GM12878 (cell line): ENCODE measurements around the gene RAE1.

Experiments
- ZNF207 ChIP-seq: fragments of 450-650 bp; IDR thresholded peaks from 2 replicates; pipeline ENCODE4 v1.6.1; 2014; ENCODE audit warnings: antibody characterized with exemption, mild to moderate bottlenecking, borderline replicate concordance
- ZNF622 ChIP-seq: fragments of 450-650 bp; IDR thresholded peaks from 2 replicates; pipeline ENCODE4 v1.6.1; 2017; ENCODE audit warnings: mild to moderate bottlenecking, inconsistent platforms
- TF ChIP-seq, protein P1 (sequence below), 3 experiments: IDR thresholded peaks in 2 of 3; conservative IDR thresholded peaks in 1 of 3; 2 replicates each; pipeline ENCODE4 v1.5.1; 2011; ENCODE audit warnings: low read depth in 3 of 3, low read length in 3 of 3, mild to moderate bottlenecking in 3 of 3, control low read depth in 2 of 3, moderate library complexity in 2 of 3, inconsistent platforms in 1 of 3, mixed read lengths in 1 of 3; ENCODE audit not compliant: control insufficient read depth in 2 of 3, insufficient read depth in 1 of 3; ENCODE audit errors: extremely low read depth in 1 of 3
- TF ChIP-seq, protein P2 (sequence below): IDR thresholded peaks from 2 replicates; pipeline ENCODE4 v1.6.1; 2012; ENCODE audit warnings: low read depth, low read length, improper control_type of control experiment

DNA sequence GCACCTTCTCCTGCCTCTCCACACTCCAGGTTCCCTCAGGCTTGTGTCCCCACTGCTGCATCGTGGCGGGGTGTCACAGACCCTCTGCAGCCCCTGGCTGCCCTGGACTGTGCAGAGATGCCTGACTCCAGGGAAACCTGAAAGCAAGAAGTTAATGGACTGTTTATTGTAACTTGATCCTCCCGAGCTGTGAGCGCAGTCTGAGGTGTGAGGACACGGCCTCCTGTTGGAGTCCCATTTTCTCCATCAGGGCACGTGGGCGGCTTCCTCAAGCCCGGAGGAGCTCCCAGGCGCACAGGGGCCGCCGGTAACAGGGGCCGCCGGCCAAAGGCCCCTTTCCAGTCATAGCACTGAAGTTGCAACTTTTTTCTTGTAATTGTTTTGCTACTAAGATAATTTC lies 57.1 kb downstream of the RAE1 start:
- TF ChIP-seq ZNF622: no peak
- no peak for TF ChIP-seq ZNF207
- TF ChIP-seq, protein P1, sequence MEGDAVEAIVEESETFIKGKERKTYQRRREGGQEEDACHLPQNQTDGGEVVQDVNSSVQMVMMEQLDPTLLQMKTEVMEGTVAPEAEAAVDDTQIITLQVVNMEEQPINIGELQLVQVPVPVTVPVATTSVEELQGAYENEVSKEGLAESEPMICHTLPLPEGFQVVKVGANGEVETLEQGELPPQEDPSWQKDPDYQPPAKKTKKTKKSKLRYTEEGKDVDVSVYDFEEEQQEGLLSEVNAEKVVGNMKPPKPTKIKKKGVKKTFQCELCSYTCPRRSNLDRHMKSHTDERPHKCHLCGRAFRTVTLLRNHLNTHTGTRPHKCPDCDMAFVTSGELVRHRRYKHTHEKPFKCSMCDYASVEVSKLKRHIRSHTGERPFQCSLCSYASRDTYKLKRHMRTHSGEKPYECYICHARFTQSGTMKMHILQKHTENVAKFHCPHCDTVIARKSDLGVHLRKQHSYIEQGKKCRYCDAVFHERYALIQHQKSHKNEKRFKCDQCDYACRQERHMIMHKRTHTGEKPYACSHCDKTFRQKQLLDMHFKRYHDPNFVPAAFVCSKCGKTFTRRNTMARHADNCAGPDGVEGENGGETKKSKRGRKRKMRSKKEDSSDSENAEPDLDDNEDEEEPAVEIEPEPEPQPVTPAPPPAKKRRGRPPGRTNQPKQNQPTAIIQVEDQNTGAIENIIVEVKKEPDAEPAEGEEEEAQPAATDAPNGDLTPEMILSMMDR (IDR thresholded peaks at IDR 0.05 in 2 of 3, conservative IDR thresholded peaks at IDR 0.05 in 1 of 3; ENCODE audit: control insufficient read depth in 2 of 3, extremely low read depth in 1 of 3, insufficient read depth in 1 of 3, low read depth in 3 of 3, low read length in 3 of 3): no peak
- TF ChIP-seq, protein P2, sequence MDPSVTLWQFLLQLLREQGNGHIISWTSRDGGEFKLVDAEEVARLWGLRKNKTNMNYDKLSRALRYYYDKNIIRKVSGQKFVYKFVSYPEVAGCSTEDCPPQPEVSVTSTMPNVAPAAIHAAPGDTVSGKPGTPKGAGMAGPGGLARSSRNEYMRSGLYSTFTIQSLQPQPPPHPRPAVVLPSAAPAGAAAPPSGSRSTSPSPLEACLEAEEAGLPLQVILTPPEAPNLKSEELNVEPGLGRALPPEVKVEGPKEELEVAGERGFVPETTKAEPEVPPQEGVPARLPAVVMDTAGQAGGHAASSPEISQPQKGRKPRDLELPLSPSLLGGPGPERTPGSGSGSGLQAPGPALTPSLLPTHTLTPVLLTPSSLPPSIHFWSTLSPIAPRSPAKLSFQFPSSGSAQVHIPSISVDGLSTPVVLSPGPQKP: no peak
